GM12878 (cell line): ENCODE results near the gene MAP2K7. TPM values are rescaled to one million over a fixed set of nuclear protein-coding genes. Genes with fewer than 3 reads are reported as not detected.

Experiments used
- ASH2L ChIP-seq: fragments of 300-600, 200-600 bp; sonication (generic); IDR thresholded peaks from 2 replicates; pipeline ENCODE4 v1.6.1; 2017; ENCODE audit warnings: low read depth, mild to moderate bottlenecking, borderline replicate concordance
- BHLHE40 ChIP-seq, 2 experiments: fragments of 450-650 bp in 1 of 2; IDR thresholded peaks; 2 replicates each; pipeline ENCODE4 v1.6.1; 2011 to 2017; ENCODE audit warnings: low read depth in 2 of 2, borderline replicate concordance in 1 of 2, improper control_type of control experiment in 1 of 2, low read length in 1 of 2, mild to moderate bottlenecking in 1 of 2
- CHD4 ChIP-seq: fragments of 200-600 bp; sonication (generic); IDR thresholded peaks from 2 replicates; pipeline ENCODE4 v1.6.1; 2016; ENCODE audit warnings: mild to moderate bottlenecking
- CREB1 ChIP-seq: IDR thresholded peaks from 2 replicates; pipeline ENCODE4 v1.6.1; 2012; ENCODE audit warnings: low read depth, mild to moderate bottlenecking, inconsistent platforms
- ETV6 ChIP-seq, 2 experiments: fragments of 450-650 bp in 1 of 2; IDR thresholded peaks in 1 of 2; conservative IDR thresholded peaks in 1 of 2; 2 replicates each; pipeline ENCODE4 v1.6.1; 2014; ENCODE audit warnings: antibody characterized with exemption in 1 of 2, borderline replicate concordance in 1 of 2, low read depth in 1 of 2, mild to moderate bottlenecking in 1 of 2, moderate library complexity in 1 of 2
- FOS ChIP-seq: IDR thresholded peaks from 3 replicates; pipeline ENCODE4 v1.6.1; 2011; ENCODE audit warnings: borderline replicate concordance; ENCODE audit not compliant: insufficient read length; ENCODE audit errors: extremely low read depth
- FOXK2 ChIP-seq: fragments of 450-650 bp; IDR thresholded peaks from 2 replicates; pipeline ENCODE4 v1.6.1; 2017; ENCODE audit warnings: mild to moderate bottlenecking, moderate library complexity
- FOXM1 ChIP-seq: IDR thresholded peaks from 2 replicates; pipeline ENCODE4 v1.6.1; 2012; ENCODE audit warnings: low read depth, mild to moderate bottlenecking, inconsistent platforms, low read length, moderate library complexity
- GATAD2B ChIP-seq: fragments of 450-650 bp; conservative IDR thresholded peaks from 2 replicates; pipeline ENCODE4 v1.6.1; 2017; ENCODE audit warnings: low read depth, mild to moderate bottlenecking, moderate library complexity
- HDAC2 ChIP-seq: fragments of 200-600 bp; sonication (generic); IDR thresholded peaks from 2 replicates; pipeline ENCODE4 v1.6.1; 2017
- MAX ChIP-seq: IDR thresholded peaks from 2 replicates; pipeline ENCODE4 v1.6.1; 2012; ENCODE audit warnings: low read depth, low read length, improper control_type of control experiment
- MEF2A ChIP-seq: IDR thresholded peaks from 2 replicates; pipeline ENCODE4 v1.6.1; 2011; ENCODE audit warnings: low read depth, mild to moderate bottlenecking, low read length, moderate library complexity; ENCODE audit not compliant: insufficient read depth
- MTA2 ChIP-seq: fragments of 450-650 bp; IDR thresholded peaks from 2 replicates; pipeline ENCODE4 v1.6.1; 2016; ENCODE audit warnings: low read depth, mild to moderate bottlenecking, moderate library complexity
- MYC ChIP-seq: IDR thresholded peaks from 2 replicates; pipeline ENCODE4 v1.6.1; 2011; ENCODE audit warnings: mild to moderate bottlenecking, low read length, moderate library complexity, inconsistent platforms; ENCODE audit not compliant: insufficient read depth, insufficient replicate concordance, insufficient read length, severe bottlenecking
- PKNOX1 ChIP-seq: fragments of 450-650 bp; IDR thresholded peaks from 2 replicates; pipeline ENCODE4 v1.6.1; 2016; ENCODE audit warnings: mild to moderate bottlenecking
- POLR2AphosphoS5 ChIP-seq: IDR thresholded peaks from 2 replicates; pipeline ENCODE4 v1.6.1; 2011; ENCODE audit warnings: mild to moderate bottlenecking, low read length, inconsistent platforms
- RAD51 ChIP-seq: fragments of 450-650 bp; IDR thresholded peaks from 2 replicates; pipeline ENCODE4 v1.6.1; 2016; ENCODE audit warnings: moderate library complexity, mild to moderate bottlenecking, inconsistent platforms
- RELB ChIP-seq: fragments of 450-650 bp; IDR thresholded peaks from 2 replicates; pipeline ENCODE4 v1.6.1; 2017; ENCODE audit warnings: low read depth, mild to moderate bottlenecking, moderate library complexity
- SIN3A ChIP-seq: IDR thresholded peaks from 2 replicates; pipeline ENCODE4 v1.6.1; 2012; ENCODE audit warnings: low read depth, low read length, improper control_type of control experiment
- SREBF1 ChIP-seq: IDR thresholded peaks from 2 replicates; pipeline ENCODE4 v1.6.1; 2012; ENCODE audit warnings: mild to moderate bottlenecking, low read length
- ZBED1 ChIP-seq: IDR thresholded peaks from 2 replicates; pipeline ENCODE4 v1.6.1; 2016; ENCODE audit warnings: borderline replicate concordance
- ZBTB11 ChIP-seq: fragments of 450-650 bp; formaldehyde crosslinking; IDR thresholded peaks from 2 replicates; pipeline ENCODE4 v1.5.0; 2022; ENCODE audit warnings: mild to moderate bottlenecking, missing genetic modification characterization
- ZNF384 ChIP-seq: IDR thresholded peaks from 2 replicates; pipeline ENCODE4 v1.6.1; 2012; ENCODE audit warnings: low read depth, mild to moderate bottlenecking, low read length, improper control_type of control experiment, borderline replicate concordance
- ZNF622 ChIP-seq: fragments of 450-650 bp; IDR thresholded peaks from 2 replicates; pipeline ENCODE4 v1.6.1; 2017; ENCODE audit warnings: mild to moderate bottlenecking, inconsistent platforms
- ZZZ3 ChIP-seq: IDR thresholded peaks from 2 replicates; pipeline ENCODE4 v1.6.1; 2011; ENCODE audit warnings: low read depth; ENCODE audit not compliant: control insufficient read depth, insufficient read length
- polyA plus RNA-seq, 11 experiments: library from polyadenylated mRNA; depleted of rRNA in 4 of 11; unstranded in 6 of 11; stranded (reverse) in 5 of 11; fragments of >200 nt; fragmentation: Nextera tagmentation in 4 of 11; fragmentation: Illumina TruSeq in 1 of 11; extraction: Ambion mirVana in 4 of 11; extraction: Trizol in 1 of 11; gene quantifications; 1 replicate in 1 of 11; 2 replicates in 10 of 11; pipeline versions ENCODE4 v1.2.1 to v1.2.3, GENCODE V29; 2011 to 2016; ENCODE audit warnings: inconsistent platforms in 2 of 11, missing spikeins in 2 of 11, low read depth in 1 of 11
- total RNA-seq, 4 experiments: library from RNA; depleted of rRNA in 3 of 4; stranded (reverse); fragments of >200 nt in 3 of 4; fragmentation: Illumina TruSeq in 1 of 4; extraction: Trizol in 1 of 4; gene quantifications; 2 replicates each; pipeline versions ENCODE4 v1.2.1 to v1.2.3, GENCODE V29; 2013 to 2021

The MAP2K7 gene
- total and polyA plus RNA-seq, 10 of the 15 experiments (the other 5 are each of a cell fraction or from before 2014, with no cell fraction given) = 0.34 to 32.2 (median 6.7) TPM

- TF ChIP-seq ZBTB11 (CRISPR knock-in tag) = no peak
- TF ChIP-seq CREB1 = peak; percentile 10; the same call in 1 of the 2 replicates
- no peak for TF ChIP-seq SREBF1
- no peak for TF ChIP-seq POLR2AphosphoS5
- no peak for TF ChIP-seq HDAC2
- TF ChIP-seq FOXK2 = no peak
- TF ChIP-seq ZZZ3 = no peak
- 0 out of 2 replicates have a peak, but pooled peaks have one; percentile 17 for TF ChIP-seq SIN3A
- TF ChIP-seq FOXM1 = no peak
- peak; percentile 53 for TF ChIP-seq PKNOX1
- TF ChIP-seq GATAD2B = no peak
- 0 out of 2 replicates have a peak, but pooled peaks have one; percentile 14 for TF ChIP-seq RELB
- no peak for TF ChIP-seq MYC
- TF ChIP-seq ETV6 (conservative IDR thresholded peaks at IDR 0.05 in 1 of 2, IDR thresholded peaks at IDR 0.05 in 1 of 2; ENCODE audit: borderline replicate concordance in 1 of 2, low read depth in 1 of 2) = no peak
- TF ChIP-seq FOS = no peak
- no peak for TF ChIP-seq MEF2A
- no peak for TF ChIP-seq MTA2
- TF ChIP-seq MAX = 0 out of 2 replicates have a peak, but pooled peaks have one; percentile 49
- TF ChIP-seq CHD4 = no peak
- no peak for TF ChIP-seq ZBED1
- TF ChIP-seq ZNF384 = no peak
- TF ChIP-seq RAD51 = no peak
- no peak for TF ChIP-seq ASH2L
- TF ChIP-seq ZNF622 = no peak
- TF ChIP-seq BHLHE40 (IDR thresholded peaks at IDR 0.05; ENCODE audit: borderline replicate concordance in 1 of 2, low read depth in 2 of 2, low read length in 1 of 2) = peak; percentile 6 to 10; a peak in 2 of 4 replicates
Observed at GRCh38 chr19:7920519-7921301, 17.0 kb downstream of the MAP2K7 start (continued).
